LNCAP (cell line): ENCODE results near the gene RTN4RL2.

Experiments used
- TF ChIP-seq, protein P1 (sequence below): fragments of 450-650 bp; IDR thresholded peaks from 2 replicates; pipeline ENCODE4 v1.5.1; 2017; ENCODE audit warnings: mild to moderate bottlenecking

RTN4RL2 gene

DNA sequence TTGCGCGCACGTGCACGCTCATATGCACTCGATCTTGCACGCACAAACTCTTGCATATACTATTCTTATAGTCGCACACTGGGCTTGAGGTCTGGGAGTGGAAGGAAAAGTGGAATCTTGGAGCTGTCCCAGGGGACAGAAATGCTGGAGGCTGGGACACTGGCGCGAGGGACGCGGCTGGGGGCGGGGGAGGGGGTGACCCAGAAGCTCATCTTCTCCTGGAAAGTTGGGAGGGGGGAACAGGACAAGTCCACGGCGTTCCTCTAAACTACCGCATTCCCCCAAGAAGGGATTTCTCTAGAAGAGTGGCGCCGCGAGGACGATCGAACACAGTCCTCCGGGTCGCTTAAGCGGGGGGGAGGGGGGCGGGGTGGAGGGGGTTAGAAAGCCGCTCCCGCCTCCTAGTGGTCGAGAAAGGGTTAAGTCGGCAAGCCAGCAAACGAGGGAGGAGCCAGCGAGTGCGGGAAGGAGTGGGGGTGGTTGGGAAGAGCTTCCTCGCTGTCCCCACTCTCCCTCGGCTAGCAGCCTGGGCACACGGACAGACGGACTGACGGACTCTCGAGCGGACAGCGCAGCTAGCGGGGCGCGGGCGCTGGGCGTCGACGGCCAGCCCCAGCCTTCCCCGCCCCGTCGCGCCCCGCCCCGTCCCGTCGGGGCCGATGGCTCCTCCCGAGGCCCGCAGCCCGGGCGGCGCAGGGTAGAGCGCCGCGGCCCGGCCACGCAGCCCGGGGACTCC is at the start of gene RTN4RL2:
RTN4RL2 (plus strand) TSS at position 507 of the 736 bp plus-strand sequence. CDS start 338 bp downstream, outside the sequence.
- TF ChIP-seq, protein P1, sequence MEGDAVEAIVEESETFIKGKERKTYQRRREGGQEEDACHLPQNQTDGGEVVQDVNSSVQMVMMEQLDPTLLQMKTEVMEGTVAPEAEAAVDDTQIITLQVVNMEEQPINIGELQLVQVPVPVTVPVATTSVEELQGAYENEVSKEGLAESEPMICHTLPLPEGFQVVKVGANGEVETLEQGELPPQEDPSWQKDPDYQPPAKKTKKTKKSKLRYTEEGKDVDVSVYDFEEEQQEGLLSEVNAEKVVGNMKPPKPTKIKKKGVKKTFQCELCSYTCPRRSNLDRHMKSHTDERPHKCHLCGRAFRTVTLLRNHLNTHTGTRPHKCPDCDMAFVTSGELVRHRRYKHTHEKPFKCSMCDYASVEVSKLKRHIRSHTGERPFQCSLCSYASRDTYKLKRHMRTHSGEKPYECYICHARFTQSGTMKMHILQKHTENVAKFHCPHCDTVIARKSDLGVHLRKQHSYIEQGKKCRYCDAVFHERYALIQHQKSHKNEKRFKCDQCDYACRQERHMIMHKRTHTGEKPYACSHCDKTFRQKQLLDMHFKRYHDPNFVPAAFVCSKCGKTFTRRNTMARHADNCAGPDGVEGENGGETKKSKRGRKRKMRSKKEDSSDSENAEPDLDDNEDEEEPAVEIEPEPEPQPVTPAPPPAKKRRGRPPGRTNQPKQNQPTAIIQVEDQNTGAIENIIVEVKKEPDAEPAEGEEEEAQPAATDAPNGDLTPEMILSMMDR, result no peak; the same call in 1 of the 2 replicates

DNA sequence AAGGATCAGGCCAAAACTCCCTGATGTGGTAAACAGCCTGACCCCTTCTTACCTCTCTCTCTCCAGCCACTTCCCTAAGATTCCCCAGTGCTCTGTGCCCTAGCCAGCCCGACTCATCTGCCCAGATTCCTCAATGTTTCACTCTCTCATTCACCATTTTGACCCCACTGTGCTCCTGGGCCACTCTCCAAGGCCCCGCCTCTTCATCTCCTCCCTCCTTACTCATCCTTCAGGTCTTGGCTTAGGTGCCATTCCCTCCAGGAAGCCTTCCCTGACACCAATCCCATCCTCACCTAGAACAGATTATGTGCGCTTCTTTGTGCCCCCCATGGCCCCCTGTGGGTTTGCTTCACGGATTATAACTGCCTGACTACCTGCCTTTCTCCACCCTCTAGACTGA is 46.6 kb upstream of the RTN4RL2 start:
- TF ChIP-seq, protein P1, result no peak

DNA sequence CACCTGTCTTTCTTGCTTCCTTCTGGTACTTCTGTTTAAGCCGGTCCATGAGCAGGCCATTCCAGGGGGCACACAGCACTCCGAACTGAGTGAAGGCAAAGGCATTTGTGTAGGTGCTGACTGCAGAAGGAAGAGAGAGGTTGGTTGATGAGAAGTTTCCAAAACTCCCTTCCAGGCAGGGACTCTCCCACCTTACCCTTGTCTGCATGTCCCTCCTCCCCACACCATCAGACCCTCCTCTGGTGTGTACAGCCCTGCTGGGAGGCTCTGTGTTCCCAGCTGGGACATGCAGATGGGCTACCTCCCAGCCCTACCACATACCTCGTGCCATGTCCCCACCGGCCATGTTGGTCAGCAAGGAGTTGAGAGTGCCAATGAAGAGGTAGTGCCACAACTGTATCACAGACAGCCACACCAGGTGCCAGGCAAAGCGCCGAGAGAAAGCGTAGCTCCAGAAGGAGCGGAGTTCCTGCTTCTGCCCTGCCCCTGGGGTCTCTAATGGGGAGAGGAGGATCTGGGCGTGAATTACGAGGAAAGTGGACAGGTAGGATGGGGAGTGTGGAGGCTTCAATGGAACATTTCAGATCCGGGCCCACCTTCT is 45.6 kb upstream of the RTN4RL2 start:
- TF ChIP-seq, protein P1, result no peak

GRCh38 chr11:57416436-57416835 is 43.9 kb upstream of the RTN4RL2 start:
- TF ChIP-seq, protein P1, result no peak

DNA sequence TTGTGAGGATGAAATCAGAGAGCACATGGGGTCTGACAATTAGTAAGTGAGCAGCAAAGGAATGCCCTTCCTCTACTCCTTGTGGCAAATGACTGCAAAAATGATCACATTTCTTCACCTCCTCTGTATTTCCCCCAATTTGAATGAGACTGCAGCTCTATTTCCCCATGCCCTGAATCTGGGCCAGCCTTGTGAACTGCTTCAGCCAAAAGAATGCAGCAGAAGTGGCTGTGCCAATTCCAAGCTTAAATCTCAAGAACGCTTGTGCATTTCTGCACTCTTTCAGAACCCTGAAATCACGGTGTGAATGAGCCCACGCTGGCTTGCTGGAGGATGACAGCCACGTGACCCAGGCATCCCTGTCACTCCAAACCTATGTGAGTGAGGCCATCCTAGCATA is 43.3 kb upstream of the RTN4RL2 start:
- TF ChIP-seq, protein P1, result no peak

DNA sequence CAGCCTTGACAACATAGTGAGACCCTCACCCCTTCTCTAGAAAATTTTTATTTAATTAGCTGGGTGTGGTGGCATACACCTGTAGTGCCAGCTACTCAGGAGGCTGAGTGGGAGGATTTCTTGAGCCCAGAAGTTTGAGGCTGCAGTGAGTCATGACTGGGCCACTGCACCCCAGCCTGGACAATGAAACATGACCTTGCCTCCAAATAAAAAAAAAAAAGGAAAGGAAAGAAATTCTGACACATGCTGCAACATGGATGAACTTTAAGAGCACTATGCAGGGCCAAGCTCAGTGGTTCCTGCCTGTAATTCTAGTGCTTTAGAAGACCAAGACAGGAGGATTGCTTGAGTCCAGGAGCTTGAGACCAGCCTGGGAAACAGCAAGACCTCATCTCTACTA is 42.2 kb upstream of the RTN4RL2 start:
- TF ChIP-seq, protein P1, result no peak

DNA sequence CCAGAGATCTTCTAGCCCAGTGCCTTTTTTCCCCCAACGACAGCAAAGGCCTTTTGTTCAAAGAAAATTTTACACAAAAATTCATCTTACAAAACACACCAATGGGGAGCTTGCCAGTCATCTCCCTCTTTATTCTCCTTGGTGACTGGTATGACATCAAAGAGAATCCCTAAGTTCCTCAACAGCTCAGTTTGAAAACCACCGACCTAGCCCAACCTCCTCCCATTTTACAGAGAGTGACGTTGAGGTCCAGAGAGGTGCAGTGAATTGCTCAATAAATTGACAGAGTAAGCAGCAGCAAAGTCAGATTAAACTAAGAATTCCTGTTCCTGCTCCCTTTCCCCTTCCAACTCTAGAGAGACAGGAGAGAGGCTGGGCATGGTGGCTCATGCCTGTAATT is 41.2 kb upstream of the RTN4RL2 start:
- TF ChIP-seq, protein P1, result no peak
